ENCODE data around the gene SLC46A3. TPM values are rescaled to one million over a fixed set of nuclear protein-coding genes. Genes with fewer than 3 reads are reported as not detected.

The SLC46A3 gene
- total and polyA plus RNA-seq, 2 experiments from 2014 or later: 0.16 to 0.28 TPM

GRCh38 chr13:28680541-28680940 lies 38.2 kb downstream of the SLC46A3 start:
- DNase-seq (ENCODE audit: low spot score) (no peak), ATAC-seq (no peak)
- Histone ChIP-seq H3K4me1 (ENCODE audit: insufficient read depth) (no peaks in the 10 kb centered on the region), H3F3A (replicated peaks; ENCODE audit: low read depth) (no peaks in the 10 kb centered on the region), H3K27me3 (ENCODE audit: insufficient read depth) (no peaks in the 10 kb centered on the region), H3K9me2 (ENCODE audit: insufficient read depth) (no peaks in the 10 kb centered on the region), H3K27ac (ENCODE audit: low read depth) (no peak overlapping the region), H3K36me3 (ENCODE audit: insufficient read depth) (peaks cover 12% of the 10 kb centered on the region; the same call in 1 of the 2 replicates), H3K4me2 (no peak overlapping the region), H3K79me2 (replicated peaks; ENCODE audit: insufficient read depth) (no peaks in the 10 kb centered on the region), H4K20me1 (replicated peaks; ENCODE audit: insufficient read depth) (no peaks in the 10 kb centered on the region; the same call in 1 of the 2 replicates), H2AFZ (no peak overlapping the region), H3K4me3 (no peak overlapping the region)
- Mint-ChIP-seq H3K27ac (no peak overlapping the region), H3K4me3 (no peak overlapping the region), H3K27me3 (ENCODE audit: insufficient read depth, low read depth, poor library complexity) (peaks cover 2% of the 10 kb centered on the region), H3K36me3 (ENCODE audit: low read depth) (peaks cover 22% of the 10 kb centered on the region), H3K9me3 (no peaks in the 10 kb centered on the region), H3K4me1 (peaks cover 10% of the 10 kb centered on the region)
- TF ChIP-seq ZNF462 (CRISPR knock-in tag; IDR thresholded peaks at IDR 0.05): no peak
- no peak for TF ChIP-seq CREB1 (CRISPR knock-in tag; IDR thresholded peaks at IDR 0.05; ENCODE audit: low read depth)
- TF ChIP-seq EZH2 (IDR thresholded peaks at IDR 0.05; ENCODE audit: low read depth, unreplicated experiment): no peak
- TF ChIP-seq ZNF114 (CRISPR knock-in tag; IDR thresholded peaks at IDR 0.05): no peak
- TF ChIP-seq POLR2AphosphoS5 (IDR thresholded peaks at IDR 0.05; ENCODE audit: low read depth): no peak
- TF ChIP-seq EZH2phosphoT487 (IDR thresholded peaks at IDR 0.05; ENCODE audit: unreplicated experiment): no peak
- no peak for TF ChIP-seq ETS1 (IDR thresholded peaks at IDR 0.05)
- no peak for TF ChIP-seq NANOG (IDR thresholded peaks at IDR 0.05; ENCODE audit: borderline replicate concordance)
- no peak for TF ChIP-seq JUNB (IDR thresholded peaks at IDR 0.05; ENCODE audit: unreplicated experiment)

Measured in GM23338 (cell line).